Spleen (tissue), 11 donors: Measurements from ENCODE around the gene XIRP2. TPM values are rescaled to one million over a fixed set of nuclear protein-coding genes. Genes with fewer than 3 reads are reported as not detected.
A peak's percentile ranks its signal among the peaks of the same experiment; 100 is the strongest.

Experiments used
- DNase-seq: peaks from one replicate; pipeline ENCODE4 v3.0.0-alpha.2; 2020
- H3K27ac ChIP-seq, 8 donors: fragments of 200-600 bp; sonication (generic) in 7 of 8; 1 replicate in 4 of 8; 2 replicates in 4 of 8; pipeline versions ENCODE4 v1.5.0 to v1.8.0; 2016 to 2021; ENCODE audit warnings: inconsistent platforms in 4 of 8, mild to moderate bottlenecking in 4 of 8, moderate library complexity in 1 of 8
- H3K27me3 ChIP-seq, 7 donors: fragments of 200-600 bp; sonication (generic) in 6 of 7; replicated peaks in 1 of 7; 1 replicate in 4 of 7; 2 replicates in 3 of 7; pipeline versions ENCODE4 v1.5.0 to v1.8.0; 2016 to 2021; ENCODE audit warnings: inconsistent platforms in 3 of 7, mild to moderate bottlenecking in 1 of 7
- H3K36me3 ChIP-seq, 6 donors: fragments of 200-600 bp; sonication (generic) in 5 of 6; 1 replicate in 4 of 6; 2 replicates in 2 of 6; pipeline versions ENCODE4 v1.5.0 to v1.8.0; 2016 to 2021; ENCODE audit warnings: inconsistent platforms in 2 of 6
- H3K4me1 ChIP-seq, 6 donors: fragments of 200-600 bp; sonication (generic) in 5 of 6; 1 replicate in 3 of 6; 2 replicates in 3 of 6; pipeline versions ENCODE4 v1.5.0 to v1.8.0; 2016 to 2021; ENCODE audit warnings: inconsistent platforms in 3 of 6
- H3K4me3 ChIP-seq, 8 donors: fragments of 200-600 bp; sonication (generic) in 7 of 8; 1 replicate in 4 of 8; 2 replicates in 4 of 8; pipeline versions ENCODE4 v1.5.0 to v1.8.0; 2016 to 2021; ENCODE audit warnings: inconsistent platforms in 4 of 8, mild to moderate bottlenecking in 4 of 8, moderate library complexity in 2 of 8
- H3K9me3 ChIP-seq, 8 donors: fragments of 200-600 bp; sonication (generic) in 7 of 8; 1 replicate in 4 of 8; 2 replicates in 4 of 8; pipeline versions ENCODE4 v1.5.0 to v1.8.0; 2016 to 2021; ENCODE audit warnings: inconsistent platforms in 4 of 8
- CTCF ChIP-seq, 11 experiments: fragments of 200-600 bp in 7 of 11; fragments of 450-650 bp in 4 of 11; sonication (generic) in 4 of 11; IDR thresholded peaks in 8 of 11; conservative IDR thresholded peaks in 3 of 11; 1 replicate in 7 of 11; 2 replicates in 4 of 11; pipeline versions ENCODE4 v1.4.0 to v1.8.0; 2016 to 2021; ENCODE audit warnings: antibody characterized with exemption in 11 of 11, inconsistent platforms in 4 of 11, mild to moderate bottlenecking in 1 of 11
- POLR2A ChIP-seq, 3 donors: fragments of 450-650 bp; IDR thresholded peaks; one replicate each; pipeline ENCODE4 v1.5.1; 2017; ENCODE audit warnings: antibody characterized with exemption in 3 of 3, mild to moderate bottlenecking in 1 of 3
- POLR2AphosphoS5 ChIP-seq, 3 donors: sonication (generic); formaldehyde crosslinking; IDR thresholded peaks; one replicate each; pipeline ENCODE4 v1.5.1; 2017; ENCODE audit warnings: antibody characterized with exemption in 3 of 3
- WGBS, 5 donors: extraction: QIAGEN DNeasy Blood & Tissue Kit in 3 of 5; methylation state at CpG; one replicate each; pipeline versions ENCODE4 v1.1.5 to v1.1.7; 2013 to 2018; 5-methylcytosine and 5-hydroxymethylcytosine counted together
- intact Hi-C: fragments of 100-400 bp; cut with DNase I; formaldehyde crosslinking; loops from one replicate; pipeline ENCODE4 v1.15.0; 2023; ENCODE audit warnings: low total_unique reads
- polyA plus RNA-seq, 3 donors: library from polyadenylated mRNA; stranded (reverse); fragments of 200-250 nt; gene quantifications; one replicate each; pipeline ENCODE4 v1.2.1, GENCODE V29; 2013
- total RNA-seq, 7 donors: library from RNA; depleted of rRNA in 3 of 7; stranded (reverse); fragments of >200 nt in 3 of 7; fragmentation: NEBNext Ultra II Directional in 4 of 7; extraction: Animal tissue kit (Norgen Biotek cat#: 25700) in 4 of 7; gene quantifications; one replicate each; pipeline versions ENCODE4 v1.1.0 to v1.2.1, GENCODE V29; 2016 to 2021
- donor health status: healthy with polysubstance abuse.
- donor health status: DM: no; HTN: no; CAD: no; lungs with moderate emphysema.
- donor health status: DM: no; HTN: no; CAD: no.
- donor health status: Bipolar disorder and iron deficiency.
- donor health status: healthy.
- donor health status: DM: no; HTN: no; CAD: no.
- donor health status: DM: yes; HTN: yes; CAD: no.

The XIRP2 gene
- total and polyA plus RNA-seq, 10 donors: 0.10 to 3.2 (median 0.47) TPM

DNA sequence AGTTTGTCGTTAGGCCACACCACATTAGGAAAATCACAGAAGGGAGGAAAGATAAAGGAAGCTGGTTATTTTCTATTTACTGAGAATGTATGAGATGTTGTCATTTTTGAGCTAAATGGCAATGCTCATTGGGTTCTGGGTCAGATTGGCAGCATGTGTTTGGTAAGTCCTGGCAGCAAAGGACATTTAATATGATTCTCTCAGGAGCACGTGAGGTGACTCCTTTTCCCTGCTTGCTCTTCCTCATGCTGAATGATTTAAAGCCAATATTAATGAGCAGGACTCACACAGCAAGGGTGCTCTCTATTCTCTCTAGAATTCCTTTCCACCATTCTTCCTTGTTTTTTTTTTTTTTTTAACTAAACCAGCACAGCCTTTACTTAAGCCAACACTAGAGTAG lies 298.2 kb downstream of the XIRP2 start:
- Histone ChIP-seq H3K4me3 (no peak overlapping the region), H3K27ac (no peak overlapping the region), H3K9me3 (no peaks in the 10 kb centered on the region), H3K27me3 (no peaks in the 10 kb centered on the region), H3K4me1 (no peaks in the 10 kb centered on the region), H3K36me3 (no peaks in the 10 kb centered on the region)
- TF ChIP-seq POLR2AphosphoS5 (IDR thresholded peaks at IDR 0.05): no peak
- TF ChIP-seq CTCF (IDR thresholded peaks at IDR 0.05 in 8 of 11, conservative IDR thresholded peaks at IDR 0.05 in 3 of 11): no peak
- no peak for TF ChIP-seq POLR2A (IDR thresholded peaks at IDR 0.05)
- DNase-seq: no peak
- 61 to 80% (median 73%) methylated on average over 2 of the region's 2 CpGs for WGBS, 5 donors
- intact Hi-C loops: no loop called here

DNA sequence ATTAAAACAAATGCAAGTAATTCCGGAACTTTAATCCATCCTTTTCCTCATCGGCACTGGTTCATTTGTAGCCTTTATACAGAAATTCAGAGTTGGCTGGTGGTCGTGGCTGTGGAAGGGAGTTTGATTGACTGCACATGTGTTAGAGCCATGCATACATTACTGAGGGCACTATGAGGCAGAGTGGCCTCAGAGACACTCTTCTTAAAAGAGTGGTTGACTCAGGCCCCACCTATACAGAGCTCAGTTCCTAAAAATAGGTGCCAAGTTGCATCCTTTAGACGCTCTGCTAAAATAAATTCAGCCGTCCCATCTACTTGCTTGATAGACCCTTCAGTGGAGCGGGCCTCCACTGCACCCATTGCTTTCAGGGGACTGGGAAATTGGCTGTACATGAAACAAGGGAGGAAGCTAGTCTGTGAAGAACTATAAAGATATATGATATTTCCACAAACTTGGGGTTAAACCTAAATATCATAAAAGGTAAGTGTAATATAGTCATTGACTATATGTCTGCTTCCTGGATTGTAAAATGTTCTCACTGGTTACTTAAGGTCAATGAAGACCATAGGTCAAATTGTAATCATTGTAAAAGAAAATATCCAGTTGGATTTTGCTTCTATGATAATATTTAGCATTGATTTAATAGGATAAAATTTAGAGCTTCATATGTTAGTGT lies 298.9 kb downstream of the XIRP2 start:
- H3K27ac ChIP-seq: no peak overlapping the region
- intact Hi-C loops: no loop called here

DNA sequence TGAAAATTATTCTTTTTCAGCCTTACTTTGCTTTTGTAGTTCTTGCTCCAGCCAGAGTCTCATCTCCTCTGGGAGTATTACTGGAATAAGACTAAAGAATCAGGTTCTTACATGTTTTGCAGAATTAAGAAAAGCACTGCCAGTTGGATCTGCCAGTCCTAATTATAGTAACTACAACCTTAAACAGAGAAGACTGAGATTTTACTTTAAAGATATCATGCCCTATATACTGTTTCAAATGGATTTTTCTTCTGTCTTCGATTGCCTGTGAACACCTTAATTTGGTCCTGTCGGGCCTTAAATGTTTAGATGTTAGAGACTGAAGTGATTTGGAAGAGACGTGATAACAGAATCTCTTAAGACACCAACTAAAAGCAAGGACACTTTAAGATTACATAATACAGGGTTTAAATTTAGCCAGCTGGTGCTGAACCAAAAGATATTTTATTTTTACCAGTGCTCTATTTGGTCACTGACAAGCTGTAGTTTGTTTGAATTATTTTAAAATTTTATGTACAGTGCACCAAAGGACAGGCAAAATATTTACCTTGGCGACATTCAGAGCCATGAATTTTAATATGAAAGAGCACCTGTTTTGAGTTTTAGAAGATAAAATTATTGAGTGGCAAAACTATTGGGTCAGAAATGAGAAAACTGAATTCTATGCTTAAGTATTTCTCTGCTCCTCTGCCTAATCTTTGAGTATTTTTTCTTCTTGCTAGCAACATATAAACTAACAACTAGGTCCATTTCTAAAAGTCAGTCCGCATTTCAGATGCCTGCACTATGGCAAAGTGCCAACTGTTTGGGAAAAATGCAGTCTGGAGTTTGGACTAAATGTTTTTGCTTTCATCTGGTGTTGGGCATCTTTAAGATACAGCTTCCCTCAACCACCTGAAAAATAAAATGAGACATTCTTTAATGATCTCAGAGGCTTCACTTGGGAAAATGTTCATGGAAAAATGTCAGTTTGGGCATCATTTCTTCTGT lies 300.0 kb downstream of the XIRP2 start:
- Histone ChIP-seq H3K4me1 (no peaks in the 10 kb centered on the region), H3K27ac (no peak overlapping the region), H3K36me3 (no peaks in the 10 kb centered on the region), H3K9me3 (no peaks in the 10 kb centered on the region), H3K27me3 (no peaks in the 10 kb centered on the region), H3K4me3 (no peak overlapping the region)
- no peak for DNase-seq
- WGBS, 5 donors: 79 to 86% (median 82%) methylated on average over 5 of the region's 5 CpGs
- no peak for TF ChIP-seq POLR2AphosphoS5 (IDR thresholded peaks at IDR 0.05)
- TF ChIP-seq CTCF (IDR thresholded peaks at IDR 0.05 in 8 of 11, conservative IDR thresholded peaks at IDR 0.05 in 3 of 11): no peak
- no peak for TF ChIP-seq POLR2A (IDR thresholded peaks at IDR 0.05)
- intact Hi-C loops: no loop called here

More for the DNA sequence above, 298.9 kb downstream of the XIRP2 start:
- Histone ChIP-seq H3K4me1 (no peaks in the 10 kb centered on the region), H3K9me3 (no peaks in the 10 kb centered on the region), H3K4me3 (no peak overlapping the region), H3K27me3 (no peaks in the 10 kb centered on the region), H3K36me3 (no peaks in the 10 kb centered on the region)
- no peak for TF ChIP-seq POLR2AphosphoS5 (IDR thresholded peaks at IDR 0.05)
- TF ChIP-seq CTCF (IDR thresholded peaks at IDR 0.05 in 8 of 11, conservative IDR thresholded peaks at IDR 0.05 in 3 of 11): no peak
- no peak for TF ChIP-seq POLR2A (IDR thresholded peaks at IDR 0.05)
- DNase-seq: peak; percentile 28
- WGBS, 5 donors: 85 to 90% (median 89%) methylated on average over 6 of the region's 6 CpGs

DNA sequence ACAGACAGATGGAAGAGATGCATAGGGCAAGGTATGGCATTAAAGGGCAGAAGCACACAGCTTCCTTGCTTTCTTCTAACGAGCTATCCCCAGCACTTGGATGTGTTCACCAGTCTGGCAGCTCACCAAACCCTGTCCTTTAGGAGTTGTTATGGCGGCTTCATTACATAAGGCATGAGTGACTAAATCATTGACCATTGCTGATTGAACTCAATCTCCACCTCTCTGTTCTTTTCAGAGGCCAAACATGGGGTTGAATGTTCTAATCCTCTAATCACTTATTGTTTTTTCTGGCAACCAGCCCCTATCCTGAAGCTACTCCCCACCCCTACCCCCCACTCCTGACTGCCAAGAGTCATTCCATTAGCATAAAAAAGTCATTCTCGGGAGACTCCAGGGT lies 301.8 kb downstream of the XIRP2 start:
- 74 to 82% (median 79%) methylated on average over 3 of the region's 3 CpGs for WGBS, 5 donors
- no peak overlapping the region for H3K4me3 ChIP-seq
- intact Hi-C loops: no loop called here
- no peaks in the 10 kb centered on the region for H3K27me3 ChIP-seq
- H3K9me3 ChIP-seq: no peaks in the 10 kb centered on the region
- H3K4me1 ChIP-seq: no peaks in the 10 kb centered on the region
- H3K27ac ChIP-seq: no peak overlapping the region
- H3K36me3 ChIP-seq: no peaks in the 10 kb centered on the region
- DNase-seq: no peak
- TF ChIP-seq POLR2AphosphoS5 (IDR thresholded peaks at IDR 0.05): no peak
- TF ChIP-seq POLR2A (IDR thresholded peaks at IDR 0.05): no peak
- no peak for TF ChIP-seq CTCF (IDR thresholded peaks at IDR 0.05 in 8 of 11, conservative IDR thresholded peaks at IDR 0.05 in 3 of 11)
